Osteoblast (primary cell): Measurements from ENCODE around the gene ST8SIA1. TPM values are rescaled to one million over a fixed set of nuclear protein-coding genes. Genes with fewer than 3 reads are reported as not detected.
A peak's percentile ranks its signal among the peaks of the same experiment; 100 is the strongest.

ENCODE experiments used
- DNase-seq: peaks from one replicate; pipeline ENCODE4 v3.0.0; 2011; ENCODE audit warnings: low spot score, mixed read lengths; ENCODE audit not compliant: insufficient read length; ENCODE audit errors: missing footprints
- H2AFZ ChIP-seq: 2 replicates; pipeline ENCODE4 v1.6.0; 2011; ENCODE audit warnings: mild to moderate bottlenecking, low read length
- H3K27ac ChIP-seq: 2 replicates; pipeline ENCODE4 v1.5.1; 2011; ENCODE audit warnings: mild to moderate bottlenecking, low read depth, low read length, moderate library complexity
- H3K27me3 ChIP-seq: 2 replicates; pipeline ENCODE4 v1.6.0; 2012; ENCODE audit warnings: mild to moderate bottlenecking, control low read depth, inconsistent platforms, low read length, moderate library complexity; ENCODE audit not compliant: insufficient read depth
- H3K36me3 ChIP-seq: 2 replicates; pipeline ENCODE4 v1.5.1; 2011; ENCODE audit warnings: mild to moderate bottlenecking, low read length, control low read depth, moderate library complexity; ENCODE audit not compliant: insufficient read depth
- H3K4me1 ChIP-seq: 2 replicates; pipeline ENCODE4 v1.5.1; 2011; ENCODE audit warnings: mild to moderate bottlenecking, low read length, control low read depth, moderate library complexity; ENCODE audit not compliant: insufficient read depth
- H3K4me2 ChIP-seq: 2 replicates; pipeline ENCODE4 v1.6.0; 2011; ENCODE audit warnings: mild to moderate bottlenecking, low read length; ENCODE audit not compliant: insufficient read depth
- H3K4me3 ChIP-seq: fragments of 200-600 bp; sonication (generic); 3 replicates; pipeline ENCODE4 v1.5.1; 2012; ENCODE audit warnings: mild to moderate bottlenecking, low read length, inconsistent platforms; ENCODE audit not compliant: insufficient read depth
- H3K79me2 ChIP-seq: 2 replicates; pipeline ENCODE4 v1.6.0; 2012; ENCODE audit warnings: mild to moderate bottlenecking, low read length, control low read depth, inconsistent platforms; ENCODE audit not compliant: insufficient read depth
- H3K9me3 ChIP-seq: 2 replicates; pipeline ENCODE4 v1.5.1; 2011; ENCODE audit warnings: low read depth, low read length, control low read depth
- H4K20me1 ChIP-seq: 2 replicates; pipeline ENCODE4 v1.6.0; 2012; ENCODE audit warnings: mild to moderate bottlenecking, low read length, control low read depth; ENCODE audit not compliant: insufficient read depth
- total RNA-seq: library from RNA; depleted of rRNA; stranded (reverse); fragments of >200 nt; gene quantifications from 2 replicates; pipeline ENCODE4 v1.2.3, GENCODE V29; 2012
- TF ChIP-seq, protein P1 (sequence below): IDR thresholded peaks from 2 replicates; pipeline ENCODE4 v1.5.1; 2011; ENCODE audit warnings: mild to moderate bottlenecking, low read depth, low read length, moderate library complexity; ENCODE audit errors: extremely low read depth

The ST8SIA1 gene
- total RNA-seq, 1 donor: 6.2 TPM

DNA sequence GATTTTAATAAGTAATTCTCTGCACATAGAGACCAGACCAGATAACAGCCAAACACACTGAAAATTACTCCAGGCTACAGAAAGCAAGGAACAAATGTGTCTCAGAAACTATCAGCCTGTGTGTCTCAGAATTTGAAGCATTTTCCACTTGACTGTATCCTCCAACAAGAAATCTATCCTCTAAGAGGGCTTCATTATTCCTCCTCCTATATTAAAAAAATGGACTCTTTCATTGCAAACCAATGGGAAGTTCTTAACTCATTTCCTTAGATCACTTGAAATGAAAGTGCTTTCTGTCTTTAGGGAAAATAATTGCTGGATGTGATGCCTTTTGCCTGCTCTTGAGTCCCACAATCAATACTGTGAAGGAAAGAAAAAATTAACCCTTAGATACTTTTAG, 2.3 kb downstream of the ST8SIA1 start:
- Histone ChIP-seq H3K27me3 (peaks cover 34% of the 10 kb centered on the region), H2AFZ (no peak overlapping the region), H3K79me2 (no peaks in the 10 kb centered on the region), H3K4me1 (peaks cover 12% of the 10 kb centered on the region), H3K9me3 (no peaks in the 10 kb centered on the region), H3K4me3 (no peak overlapping the region), H3K27ac (no peak overlapping the region), H3K4me2 (no peak overlapping the region), H4K20me1 (no peaks in the 10 kb centered on the region), H3K36me3 (no peaks in the 10 kb centered on the region)
- TF ChIP-seq, protein P1, sequence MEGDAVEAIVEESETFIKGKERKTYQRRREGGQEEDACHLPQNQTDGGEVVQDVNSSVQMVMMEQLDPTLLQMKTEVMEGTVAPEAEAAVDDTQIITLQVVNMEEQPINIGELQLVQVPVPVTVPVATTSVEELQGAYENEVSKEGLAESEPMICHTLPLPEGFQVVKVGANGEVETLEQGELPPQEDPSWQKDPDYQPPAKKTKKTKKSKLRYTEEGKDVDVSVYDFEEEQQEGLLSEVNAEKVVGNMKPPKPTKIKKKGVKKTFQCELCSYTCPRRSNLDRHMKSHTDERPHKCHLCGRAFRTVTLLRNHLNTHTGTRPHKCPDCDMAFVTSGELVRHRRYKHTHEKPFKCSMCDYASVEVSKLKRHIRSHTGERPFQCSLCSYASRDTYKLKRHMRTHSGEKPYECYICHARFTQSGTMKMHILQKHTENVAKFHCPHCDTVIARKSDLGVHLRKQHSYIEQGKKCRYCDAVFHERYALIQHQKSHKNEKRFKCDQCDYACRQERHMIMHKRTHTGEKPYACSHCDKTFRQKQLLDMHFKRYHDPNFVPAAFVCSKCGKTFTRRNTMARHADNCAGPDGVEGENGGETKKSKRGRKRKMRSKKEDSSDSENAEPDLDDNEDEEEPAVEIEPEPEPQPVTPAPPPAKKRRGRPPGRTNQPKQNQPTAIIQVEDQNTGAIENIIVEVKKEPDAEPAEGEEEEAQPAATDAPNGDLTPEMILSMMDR: no peak
- no peak for DNase-seq

- TF ChIP-seq, protein P1: no peak
- no peaks in the 10 kb centered on the region for H4K20me1 ChIP-seq
- no peak overlapping the region for H3K27ac ChIP-seq
- no peak overlapping the region for H3K4me2 ChIP-seq
- no peaks in the 10 kb centered on the region for H3K9me3 ChIP-seq
- no peaks in the 10 kb centered on the region for H3K79me2 ChIP-seq
- H3K4me3 ChIP-seq: no peak overlapping the region
- no peak overlapping the region for H2AFZ ChIP-seq
- DNase-seq: peak; percentile 45
- H3K36me3 ChIP-seq: no peaks in the 10 kb centered on the region
- peaks cover 6% of the 10 kb centered on the region for H3K4me1 ChIP-seq
- H3K27me3 ChIP-seq: peaks cover 31% of the 10 kb centered on the region
Observed at GRCh38 chr12:22329621-22330020, 4.9 kb downstream of the ST8SIA1 start.

- Histone ChIP-seq H3K36me3 (no peaks in the 10 kb centered on the region), H3K27ac (no peak overlapping the region), H3K9me3 (no peaks in the 10 kb centered on the region), H3K79me2 (no peaks in the 10 kb centered on the region), H3K4me3 (no peak overlapping the region), H3K4me2 (no peak overlapping the region), H3K4me1 (peaks cover 7% of the 10 kb centered on the region), H3K27me3 (peaks cover 4% of the 10 kb centered on the region), H2AFZ (no peak overlapping the region), H4K20me1 (no peaks in the 10 kb centered on the region)
- DNase-seq: no peak
- TF ChIP-seq, protein P1: no peak
Observed at GRCh38 chr12:22325218-22325617, 9.3 kb downstream of the ST8SIA1 start.

DNA sequence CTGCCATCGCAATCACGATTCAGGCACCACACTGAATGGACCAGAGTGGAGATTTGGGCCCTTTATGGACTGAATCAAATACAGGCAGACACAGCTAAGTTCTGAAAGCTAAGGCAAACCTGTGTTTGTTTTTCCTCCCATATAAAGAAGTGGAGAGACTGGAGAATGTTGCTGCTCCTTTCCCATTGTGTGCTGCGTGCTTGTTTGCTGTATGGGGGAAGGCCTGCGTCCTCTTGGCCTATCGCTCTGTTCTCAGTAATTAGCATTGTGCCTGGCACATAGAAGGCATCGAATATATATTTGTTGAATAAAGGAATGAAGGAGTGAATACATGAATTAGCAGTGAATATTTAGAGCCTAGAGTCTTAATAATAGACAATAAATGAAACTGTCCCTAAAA, 12.4 kb downstream of the ST8SIA1 start:
- Histone ChIP-seq H2AFZ (no peak overlapping the region), H3K4me2 (no peak overlapping the region), H3K27me3 (no peaks in the 10 kb centered on the region), H4K20me1 (no peaks in the 10 kb centered on the region), H3K79me2 (no peaks in the 10 kb centered on the region), H3K4me3 (no peak overlapping the region), H3K27ac (no peak overlapping the region), H3K36me3 (no peaks in the 10 kb centered on the region), H3K9me3 (no peaks in the 10 kb centered on the region), H3K4me1 (peaks cover 14% of the 10 kb centered on the region)
- no peak for DNase-seq
- TF ChIP-seq, protein P1: no peak
